Left ventricle myocardium inferior (tissue), 1 donor: ENCODE data around the gene APOBEC4. TPM values are rescaled to one million over a fixed set of nuclear protein-coding genes. Genes with fewer than 3 reads are reported as not detected.

ENCODE experiments used
- DNase-seq: peaks from one replicate; pipeline ENCODE4 v3.0.0-alpha.2; 2020
- H3K27ac ChIP-seq: fragments of 200-600 bp; replicated peaks from 2 replicates; pipeline ENCODE4 v1.8.0; 2021
- H3K27me3 ChIP-seq: fragments of 200-600 bp; 2 replicates; pipeline ENCODE4 v1.8.0; 2021; ENCODE audit warnings: low read depth
- H3K36me3 ChIP-seq: fragments of 200-600 bp; 2 replicates; pipeline ENCODE4 v1.8.0; 2021
- H3K4me1 ChIP-seq: fragments of 200-600 bp; 2 replicates; pipeline ENCODE4 v1.8.0; 2021
- H3K4me3 ChIP-seq: fragments of 200-600 bp; 2 replicates; pipeline ENCODE4 v1.8.0; 2021; ENCODE audit warnings: mild to moderate bottlenecking, moderate library complexity
- H3K9me3 ChIP-seq: fragments of 200-600 bp; replicated peaks from 2 replicates; pipeline ENCODE4 v1.8.0; 2021
- intact Hi-C: fragments of 100-400 bp; cut with micrococcal nuclease; formaldehyde crosslinking; loops from one replicate; pipeline ENCODE4 v1.11.0; 2022
- total RNA-seq: library from RNA; stranded (reverse); fragmentation: NEBNext Ultra II Directional; extraction: Animal tissue kit (Norgen Biotek cat#: 25700); gene quantifications from one replicate; pipeline ENCODE4 v1.2.1, GENCODE V29; 2021
- TF ChIP-seq, protein P1 (sequence below): fragments of 200-600 bp; IDR thresholded peaks from 2 replicates; pipeline ENCODE4 v1.8.0; 2021; ENCODE audit warnings: antibody characterized with exemption, mild to moderate bottlenecking, borderline replicate concordance
- donor health status: DM: no; HTN: yes; CAD: no; lungs with severe emphysema.

The APOBEC4 gene
- total RNA-seq, 1 donor from 2014 or later = 0.11 TPM

DNA sequence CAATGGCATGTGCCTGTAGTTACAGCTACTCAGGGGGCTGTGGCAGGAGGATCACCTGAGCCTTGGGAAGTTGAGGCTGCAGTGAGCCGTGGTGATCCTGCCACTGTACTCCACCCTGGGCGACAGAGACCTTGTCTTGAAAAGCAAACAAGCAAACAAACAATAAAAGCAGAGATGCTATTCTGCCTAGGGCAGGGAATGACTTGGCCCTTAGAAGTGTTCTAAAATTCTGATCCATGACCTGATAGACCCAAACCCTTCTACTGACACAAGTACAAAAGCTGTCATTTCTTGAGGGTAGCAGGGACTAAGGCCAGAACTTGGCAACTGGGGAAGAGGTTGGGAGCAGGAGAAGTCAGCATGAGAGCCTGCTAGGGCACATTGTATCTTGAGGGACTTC lies 47.2 kb downstream of the APOBEC4 start:
- no peak overlapping the region for H3K4me3 ChIP-seq
- peaks cover 27% of the 10 kb centered on the region for H3K4me1 ChIP-seq
- no peak for DNase-seq
- H3K36me3 ChIP-seq = no peaks in the 10 kb centered on the region
- H3K27me3 ChIP-seq = no peaks in the 10 kb centered on the region
- H3K27ac ChIP-seq = no peak overlapping the region
- intact Hi-C loops = loop anchor here (10.0 kb wide), 1 partner anchor 141 kb away; no protein-coding TSS in a partner anchor
- no peaks in the 10 kb centered on the region for H3K9me3 ChIP-seq
- TF ChIP-seq, protein P1, sequence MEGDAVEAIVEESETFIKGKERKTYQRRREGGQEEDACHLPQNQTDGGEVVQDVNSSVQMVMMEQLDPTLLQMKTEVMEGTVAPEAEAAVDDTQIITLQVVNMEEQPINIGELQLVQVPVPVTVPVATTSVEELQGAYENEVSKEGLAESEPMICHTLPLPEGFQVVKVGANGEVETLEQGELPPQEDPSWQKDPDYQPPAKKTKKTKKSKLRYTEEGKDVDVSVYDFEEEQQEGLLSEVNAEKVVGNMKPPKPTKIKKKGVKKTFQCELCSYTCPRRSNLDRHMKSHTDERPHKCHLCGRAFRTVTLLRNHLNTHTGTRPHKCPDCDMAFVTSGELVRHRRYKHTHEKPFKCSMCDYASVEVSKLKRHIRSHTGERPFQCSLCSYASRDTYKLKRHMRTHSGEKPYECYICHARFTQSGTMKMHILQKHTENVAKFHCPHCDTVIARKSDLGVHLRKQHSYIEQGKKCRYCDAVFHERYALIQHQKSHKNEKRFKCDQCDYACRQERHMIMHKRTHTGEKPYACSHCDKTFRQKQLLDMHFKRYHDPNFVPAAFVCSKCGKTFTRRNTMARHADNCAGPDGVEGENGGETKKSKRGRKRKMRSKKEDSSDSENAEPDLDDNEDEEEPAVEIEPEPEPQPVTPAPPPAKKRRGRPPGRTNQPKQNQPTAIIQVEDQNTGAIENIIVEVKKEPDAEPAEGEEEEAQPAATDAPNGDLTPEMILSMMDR = no peak

DNA sequence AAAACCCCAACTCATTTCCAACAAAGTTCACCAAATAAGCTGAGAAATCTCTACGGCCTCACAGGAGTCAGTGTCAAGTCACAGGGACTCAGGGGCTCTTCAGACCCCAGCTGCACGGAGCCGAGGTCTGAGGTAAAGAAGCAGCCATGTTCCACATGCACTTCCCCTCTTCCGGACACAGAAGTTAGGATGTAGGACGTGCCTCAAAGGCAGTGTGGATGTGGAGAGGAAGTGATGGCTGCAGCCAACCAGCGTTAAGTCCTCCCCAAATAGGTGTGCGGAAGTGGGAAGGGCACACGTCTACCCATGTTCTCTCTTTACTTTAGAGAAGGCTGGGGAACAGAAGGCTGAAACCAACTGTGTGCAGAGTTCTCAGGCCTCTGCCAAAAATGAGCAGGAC lies 48.3 kb downstream of the APOBEC4 start:
- Histone ChIP-seq H3K4me3 (no peak overlapping the region), H3K4me1 (peaks cover 16% of the 10 kb centered on the region), H3K36me3 (no peaks in the 10 kb centered on the region), H3K27ac (peak overlapping the region; percentile 6), H3K27me3 (no peaks in the 10 kb centered on the region), H3K9me3 (no peaks in the 10 kb centered on the region)
- TF ChIP-seq, protein P1 = no peak
- intact Hi-C loops = loop anchor here (10.0 kb wide), 1 partner anchor 140 kb away; no protein-coding TSS in a partner anchor
- no peak for DNase-seq

DNA sequence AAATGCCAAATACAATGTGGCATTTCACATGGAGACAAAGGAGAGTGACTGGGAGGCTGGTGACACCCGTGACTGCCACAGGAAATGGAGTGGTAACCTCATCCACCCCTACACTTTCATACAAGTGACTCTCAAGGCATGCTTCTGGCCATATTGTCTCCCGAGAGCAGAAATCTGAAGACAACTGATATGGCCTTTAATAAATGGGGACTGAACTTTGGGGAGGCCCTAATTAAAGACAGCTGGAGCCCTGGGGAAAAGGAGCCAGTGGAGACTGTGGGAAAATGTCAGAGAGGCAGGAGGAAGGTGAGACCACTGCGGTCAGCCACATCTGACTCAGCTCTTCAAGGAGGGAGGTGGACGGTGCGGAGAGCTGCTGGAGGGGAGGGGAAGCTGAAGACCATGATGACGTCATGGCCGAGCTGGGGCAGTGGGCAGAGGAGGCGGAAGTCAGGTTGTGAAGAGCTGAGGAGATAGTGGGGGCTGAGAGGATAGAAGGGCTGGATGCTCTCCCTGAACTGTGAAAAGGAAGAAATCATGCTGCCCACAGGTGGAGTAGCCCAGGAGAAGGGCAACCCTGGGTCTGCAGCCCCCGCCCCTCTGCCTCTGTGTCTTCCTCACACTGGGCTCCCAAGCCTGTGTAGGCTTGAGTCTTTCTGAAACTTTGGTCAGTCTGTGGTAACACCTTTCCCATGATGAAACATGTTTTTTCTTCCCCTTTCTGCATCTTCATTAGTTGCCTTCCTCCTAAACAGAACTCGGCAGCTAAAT lies 48.9 kb downstream of the APOBEC4 start:
- no peak for DNase-seq

DNA sequence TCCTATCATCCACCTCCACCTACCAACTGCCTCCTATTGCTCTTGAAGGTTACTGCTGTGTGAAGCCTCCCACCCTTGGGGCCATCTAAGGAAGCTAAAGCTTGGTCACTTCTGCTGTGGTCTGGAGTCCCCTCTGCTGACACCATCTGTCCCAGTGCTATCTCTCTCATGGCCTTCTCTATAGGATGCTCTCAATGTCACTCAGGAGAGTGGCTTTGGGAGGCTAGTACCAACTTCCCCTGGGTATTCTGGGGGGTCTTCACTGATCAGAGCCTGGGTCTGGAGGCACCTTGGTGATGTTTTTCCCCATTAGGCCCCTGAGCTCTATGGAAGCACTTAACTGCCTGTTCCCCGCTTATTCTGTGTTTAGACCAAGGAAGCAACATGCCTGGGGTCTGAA lies 50.6 kb downstream of the APOBEC4 start:
- Histone ChIP-seq H3K4me3 (no peak overlapping the region), H3K27me3 (no peaks in the 10 kb centered on the region), H3K27ac (no peak overlapping the region), H3K9me3 (no peaks in the 10 kb centered on the region), H3K36me3 (no peaks in the 10 kb centered on the region), H3K4me1 (peaks cover 9% of the 10 kb centered on the region)
- TF ChIP-seq, protein P1 = no peak
- intact Hi-C loops = loop anchor here (10.0 kb wide), 1 partner anchor 138 kb away; no protein-coding TSS in a partner anchor
- no peak for DNase-seq

More for the DNA sequence above, 48.9 kb downstream of the APOBEC4 start:
- peak overlapping the region; percentile 6 for H3K27ac ChIP-seq
- H3K9me3 ChIP-seq = no peaks in the 10 kb centered on the region
- H3K4me1 ChIP-seq = peaks cover 10% of the 10 kb centered on the region
- no peaks in the 10 kb centered on the region for H3K36me3 ChIP-seq
- H3K27me3 ChIP-seq = no peaks in the 10 kb centered on the region
- intact Hi-C loops = loop anchor here (10.0 kb wide), 1 partner anchor 139 kb away; no protein-coding TSS in a partner anchor
- TF ChIP-seq, protein P1 = no peak
- H3K4me3 ChIP-seq = no peak overlapping the region

DNA sequence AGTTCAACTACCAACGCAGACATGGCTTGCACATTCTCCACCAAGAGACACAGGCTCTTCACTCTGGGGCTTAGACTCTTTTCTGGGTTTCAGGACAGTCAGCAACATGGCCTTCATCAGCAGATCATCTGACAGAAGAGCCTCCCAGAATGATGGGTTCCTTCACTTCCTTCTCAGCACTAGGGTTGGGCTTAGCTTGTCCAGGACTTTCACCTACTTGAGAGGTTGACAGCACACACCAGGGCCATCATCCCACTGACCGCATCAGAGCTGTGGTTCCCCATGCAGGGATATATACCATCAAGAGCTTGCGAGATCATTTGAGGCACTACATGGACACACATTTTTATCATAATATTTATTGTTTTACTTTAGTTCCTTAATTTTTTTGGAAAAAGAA lies 52.5 kb downstream of the APOBEC4 start:
- peaks cover 9% of the 10 kb centered on the region for H3K4me1 ChIP-seq
- no peaks in the 10 kb centered on the region for H3K27me3 ChIP-seq
- no peaks in the 10 kb centered on the region for H3K9me3 ChIP-seq
- H3K4me3 ChIP-seq = no peak overlapping the region
- H3K27ac ChIP-seq = no peak overlapping the region
- TF ChIP-seq, protein P1 = no peak
- DNase-seq = no peak
- intact Hi-C loops = loop anchor here (10.0 kb wide), 1 partner anchor 136 kb away; no protein-coding TSS in a partner anchor
- no peaks in the 10 kb centered on the region for H3K36me3 ChIP-seq
